GM21381 (cell line): ENCODE measurements around the gene MECR.
"Not testable (repeated sequence)": the region's sequence is repeated elsewhere in the genome, so short reads cannot be mapped to it uniquely, and the experiment has no call there.

ENCODE experiments used
- ATAC-seq: cut with Tn5 transposase; IDR thresholded peaks from one replicate; pipeline ENCODE4 v1.9.1; 2021; ENCODE audit warnings: mild to moderate bottlenecking, moderate library complexity; ENCODE audit not compliant: unreplicated experiment

Gene MECR

GRCh38 chr1:29176576-29176975, 54.2 kb downstream of the MECR start:
- ATAC-seq: no peak

DNA sequence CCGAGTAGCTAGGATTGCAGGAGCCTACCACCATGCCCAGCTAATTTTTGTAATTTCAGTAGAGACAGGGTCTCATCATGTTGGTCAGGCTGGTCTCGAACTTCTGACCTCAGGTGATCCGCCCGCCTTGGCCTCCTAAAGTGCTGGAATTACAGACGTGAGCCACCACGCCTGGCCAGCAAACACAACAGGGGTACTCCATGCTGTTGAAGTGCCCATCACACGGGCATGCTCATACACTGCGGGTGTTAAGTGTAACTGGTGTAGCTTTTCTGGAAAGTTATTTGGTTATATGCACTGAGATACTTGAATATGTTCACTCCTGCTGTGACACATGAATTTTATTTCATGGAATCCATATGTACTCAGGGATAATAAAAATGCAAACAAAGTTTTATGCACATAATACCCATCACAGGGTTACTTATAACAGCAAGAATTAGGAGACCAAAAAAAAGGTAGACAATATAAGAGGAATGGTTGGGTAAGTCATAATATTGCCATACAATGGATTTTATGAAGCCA, 58.3 kb downstream of the MECR start:
- ATAC-seq: no peak

- no peak for ATAC-seq
Observed at GRCh38 chr1:29171521-29171920, 59.2 kb downstream of the MECR start.

- ATAC-seq: no peak
Observed at GRCh38 chr1:29171089-29171488, 59.6 kb downstream of the MECR start.

DNA sequence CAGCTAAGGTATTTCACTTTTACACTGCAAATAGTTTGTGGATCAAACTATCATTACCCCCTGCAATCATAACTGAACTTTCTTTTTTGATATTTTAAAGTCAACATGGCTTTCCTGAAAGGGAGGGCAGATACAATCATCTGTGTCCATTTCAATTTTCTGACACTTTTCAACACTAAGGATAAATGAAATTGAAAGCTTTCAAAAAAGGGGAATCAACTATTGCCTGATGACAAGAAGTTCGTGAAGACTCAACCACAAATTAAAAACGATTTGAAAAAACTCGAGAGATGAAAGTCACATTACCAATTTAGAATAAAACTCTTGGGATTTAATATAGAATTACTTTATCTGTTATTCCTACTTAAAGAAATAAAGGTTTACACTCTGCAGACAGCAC, 60.8 kb downstream of the MECR start:
- no peak for ATAC-seq

GRCh38 chr1:29167904-29168303, 62.8 kb downstream of the MECR start:
- ATAC-seq: no peak

DNA sequence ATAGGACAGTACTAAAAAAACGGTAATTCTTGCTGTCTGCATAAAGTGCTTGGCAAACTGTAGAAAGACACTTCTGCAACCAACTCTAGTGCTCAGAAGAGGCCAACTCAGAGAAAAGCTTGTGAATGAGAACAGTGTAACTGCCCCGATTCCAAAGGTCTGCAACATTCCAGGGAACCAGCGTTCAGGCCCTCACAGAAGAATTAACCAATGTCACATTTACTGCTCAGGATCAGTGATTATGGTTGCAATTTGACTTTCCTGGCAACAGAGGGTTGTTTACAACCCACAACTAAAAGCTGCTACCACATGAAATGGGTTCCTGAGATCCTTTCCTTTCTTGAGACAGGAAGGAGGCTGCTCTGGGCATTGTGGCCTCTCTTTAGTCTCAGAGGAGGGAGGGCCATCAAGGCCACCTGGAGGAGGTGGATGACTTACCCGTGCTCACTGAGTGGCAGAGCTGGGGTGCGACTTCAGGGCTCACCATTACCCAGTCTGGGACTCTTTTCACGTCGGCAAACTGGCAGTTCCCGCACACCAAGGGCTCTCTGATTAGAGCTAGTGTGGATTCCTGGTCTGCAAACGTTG, 64.3 kb downstream of the MECR start:
- ATAC-seq: no peak

DNA sequence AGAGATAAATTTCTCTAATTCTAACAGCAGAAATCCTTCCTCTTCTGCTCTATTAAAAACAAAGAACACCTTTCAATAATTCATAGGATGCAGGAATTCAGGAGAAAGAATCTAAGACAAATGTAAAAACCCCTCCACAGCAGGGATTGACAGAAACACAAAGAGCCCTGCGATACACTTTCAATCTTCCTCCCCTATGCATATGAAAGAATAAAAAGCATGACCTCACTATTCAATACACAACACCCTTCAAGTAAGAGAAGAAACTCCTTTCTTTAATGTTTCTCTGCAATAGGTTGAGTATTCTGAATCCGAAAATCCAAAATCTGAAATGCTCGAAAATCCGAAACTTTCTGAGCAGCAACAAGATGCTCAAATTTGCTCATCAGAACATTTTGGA, 66.1 kb downstream of the MECR start:
- ATAC-seq: no peak

- ATAC-seq: no peak
Observed at GRCh38 chr1:29162476-29163138, 68.1 kb downstream of the MECR start.

DNA sequence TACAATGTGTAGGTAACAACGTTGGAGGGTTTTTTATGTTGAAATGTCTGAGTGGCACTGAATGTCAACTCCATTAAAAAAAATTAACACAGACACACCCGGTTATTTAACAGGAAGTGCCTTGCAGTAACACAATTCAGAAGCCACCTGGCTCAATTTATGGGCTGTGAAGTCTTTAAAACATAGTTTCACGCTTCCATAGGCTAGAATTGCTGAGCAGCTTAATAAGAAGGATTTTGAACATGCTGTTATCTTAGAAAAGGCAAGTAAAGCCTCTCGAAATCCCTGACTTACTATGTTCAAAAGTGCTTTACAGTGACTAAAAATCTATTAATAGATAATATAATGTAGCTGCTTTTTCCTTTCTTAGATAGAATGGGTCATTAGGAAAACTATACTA, 68.7 kb downstream of the MECR start:
- no peak for ATAC-seq

GRCh38 chr1:29159773-29160172, 71.0 kb downstream of the MECR start:
- no peak for ATAC-seq

- no peak for ATAC-seq
Observed at GRCh38 chr1:29157269-29157601, 73.5 kb downstream of the MECR start.

- no peak for ATAC-seq
Observed at GRCh38 chr1:29156543-29157268, 74.0 kb downstream of the MECR start.

DNA sequence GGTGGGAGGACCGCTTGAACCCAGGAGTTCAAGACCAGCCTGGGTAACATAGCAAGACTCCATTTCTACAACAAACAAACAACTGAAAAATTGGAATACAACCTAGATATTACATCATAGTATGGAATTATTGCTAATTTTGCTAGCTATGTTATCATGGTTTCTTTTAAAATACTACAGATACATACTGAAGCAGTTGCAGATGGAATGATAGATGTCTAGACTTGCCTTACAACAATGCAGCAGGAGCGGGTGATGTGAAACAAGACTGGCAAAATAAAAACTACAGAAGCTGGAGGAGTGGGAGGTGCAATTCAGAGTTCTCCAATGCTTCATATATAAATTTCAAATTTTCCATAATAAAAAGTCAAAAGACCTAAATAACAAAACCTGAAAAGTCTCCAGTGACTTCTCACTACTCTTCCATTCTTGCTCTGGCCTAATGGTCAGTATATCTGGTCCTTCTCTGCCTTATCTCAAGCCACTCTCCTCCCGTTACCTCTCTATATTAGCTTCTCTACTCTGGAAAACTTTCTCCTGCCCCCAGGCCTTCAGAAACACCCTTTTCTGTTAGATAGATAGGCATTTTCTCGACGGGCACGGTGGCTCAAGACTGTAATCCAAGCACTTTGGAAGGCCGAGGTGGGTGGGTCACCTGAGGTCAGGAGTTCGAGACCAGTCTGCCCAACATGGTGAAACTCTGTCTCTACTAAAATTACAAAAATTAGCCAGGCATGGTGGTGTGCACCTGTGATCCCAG, 78.5 kb downstream of the MECR start:
- ATAC-seq: no peak

DNA sequence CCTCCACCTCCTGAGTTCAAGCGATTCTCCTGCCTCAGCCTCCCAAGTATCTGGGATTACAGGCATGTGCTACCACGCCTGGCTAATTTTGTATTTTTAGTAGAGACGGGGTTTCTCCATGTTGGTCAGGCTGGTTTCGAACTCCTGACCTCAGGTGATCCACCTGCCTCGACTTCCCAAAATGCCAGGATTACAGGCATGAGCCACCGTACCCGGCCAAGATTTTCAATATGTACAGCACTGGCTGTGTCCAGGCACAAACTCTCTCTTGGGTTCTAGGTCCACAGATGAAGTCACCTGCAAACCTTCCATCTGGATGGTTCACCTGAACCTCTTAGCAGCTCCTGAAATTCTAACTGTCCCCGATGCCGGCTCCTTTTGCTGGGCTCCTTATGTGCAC, 80.4 kb downstream of the MECR start:
- not testable (repeated sequence) for ATAC-seq

GRCh38 chr1:29148656-29149491, 81.9 kb downstream of the MECR start:
- ATAC-seq: no peak

- no peak for ATAC-seq
Observed at GRCh38 chr1:29145739-29146437, 84.8 kb downstream of the MECR start.

- ATAC-seq: no peak
Observed at GRCh38 chr1:29144178-29144577, 86.6 kb downstream of the MECR start.

GRCh38 chr1:29142714-29143113, 88.0 kb downstream of the MECR start:
- ATAC-seq: no peak
